HG02943 (cell line): ENCODE measurements around the gene PITRM1.

Source experiments
- ATAC-seq: cut with Tn5 transposase; IDR thresholded peaks from one replicate; pipeline ENCODE4 v1.9.1; 2021; ENCODE audit warnings: mild to moderate bottlenecking, low read depth, moderate library complexity; ENCODE audit not compliant: unreplicated experiment

The PITRM1 gene

GRCh38 chr10:3169673-3170072 lies 2.9 kb downstream of the PITRM1 start:
- ATAC-seq: no peak

GRCh38 chr10:3169271-3169670 lies 3.3 kb downstream of the PITRM1 start:
- no peak for ATAC-seq

GRCh38 chr10:3167611-3168330 lies 4.8 kb downstream of the PITRM1 start:
- no peak for ATAC-seq

GRCh38 chr10:3166496-3167290 lies 5.9 kb downstream of the PITRM1 start:
- ATAC-seq: no peak

GRCh38 chr10:3165196-3165595 lies 7.4 kb downstream of the PITRM1 start:
- ATAC-seq: no peak

- ATAC-seq: no peak
These were observed 8.7 kb downstream of the PITRM1 start for GRCh38 chr10:3163879-3164278.

GRCh38 chr10:3162533-3162932 lies 10.0 kb downstream of the PITRM1 start:
- no peak for ATAC-seq

GRCh38 chr10:3159152-3159551 lies 13.4 kb downstream of the PITRM1 start:
- no peak for ATAC-seq

GRCh38 chr10:3154666-3155065 lies 17.9 kb downstream of the PITRM1 start:
- ATAC-seq: no peak

- no peak for ATAC-seq
These were observed 20.0 kb downstream of the PITRM1 start for GRCh38 chr10:3152566-3152935.

GRCh38 chr10:3151889-3152565 lies 20.6 kb downstream of the PITRM1 start:
- ATAC-seq: no peak

GRCh38 chr10:3150961-3151360 lies 21.6 kb downstream of the PITRM1 start:
- no peak for ATAC-seq

GRCh38 chr10:3150366-3150765 lies 22.2 kb downstream of the PITRM1 start:
- no peak for ATAC-seq

- no peak for ATAC-seq
These were observed 22.7 kb downstream of the PITRM1 start for GRCh38 chr10:3149918-3150317.

- no peak for ATAC-seq
These were observed 23.6 kb downstream of the PITRM1 start for GRCh38 chr10:3148994-3149393.

GRCh38 chr10:3148041-3148440 lies 24.5 kb downstream of the PITRM1 start:
- ATAC-seq: no peak

GRCh38 chr10:3147117-3147820 lies 25.3 kb downstream of the PITRM1 start:
- ATAC-seq: no peak

- ATAC-seq: no peak
These were observed 26.3 kb downstream of the PITRM1 start for GRCh38 chr10:3146289-3146688.

- no peak for ATAC-seq
These were observed 27.2 kb downstream of the PITRM1 start for GRCh38 chr10:3145366-3145765.

GRCh38 chr10:3143791-3144434 lies 28.7 kb downstream of the PITRM1 start:
- ATAC-seq: no peak
